GM19452 (cell line): Measurements from ENCODE around the gene CETP.
"Not testable (repeated sequence)": the region's sequence is repeated elsewhere in the genome, so short reads cannot be mapped to it uniquely, and the experiment has no call there.

Source experiments
- ATAC-seq: cut with Tn5 transposase; IDR thresholded peaks from one replicate; pipeline ENCODE4 v1.9.1; 2021; ENCODE audit not compliant: unreplicated experiment

The CETP gene

DNA sequence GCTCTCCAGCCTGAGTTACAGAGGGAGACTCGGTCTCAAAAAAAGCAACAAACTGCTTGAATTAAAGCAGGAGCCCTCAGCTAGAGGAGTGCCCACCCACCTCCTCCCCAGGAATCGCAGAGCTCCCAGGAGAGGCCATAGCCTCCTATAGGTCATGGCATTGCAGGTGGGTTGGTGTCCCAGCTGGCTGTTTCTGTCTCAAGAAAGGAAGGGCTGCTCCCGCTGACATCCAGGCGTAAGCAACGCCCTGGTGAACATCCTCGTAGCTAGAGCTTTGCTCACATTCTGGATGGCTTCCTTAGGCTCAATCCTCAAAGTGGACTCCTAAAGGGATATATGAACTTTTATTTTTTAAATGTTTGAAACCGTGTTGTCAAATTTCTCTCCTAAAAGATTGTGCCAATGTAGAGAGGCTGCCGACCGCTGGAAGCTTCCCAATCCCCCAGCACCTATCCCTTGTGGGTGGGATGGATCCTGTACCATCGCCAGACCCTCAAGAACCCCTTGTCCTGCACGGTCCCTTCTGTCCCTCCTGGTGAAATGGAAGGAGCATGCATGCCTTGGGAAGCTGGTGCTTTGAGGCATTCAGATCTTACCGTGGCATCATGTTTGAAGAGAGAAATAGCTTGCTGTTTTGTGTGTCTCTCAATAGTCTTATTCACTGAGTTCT, 33.5 kb downstream of the CETP start:
- ATAC-seq = no peak

DNA sequence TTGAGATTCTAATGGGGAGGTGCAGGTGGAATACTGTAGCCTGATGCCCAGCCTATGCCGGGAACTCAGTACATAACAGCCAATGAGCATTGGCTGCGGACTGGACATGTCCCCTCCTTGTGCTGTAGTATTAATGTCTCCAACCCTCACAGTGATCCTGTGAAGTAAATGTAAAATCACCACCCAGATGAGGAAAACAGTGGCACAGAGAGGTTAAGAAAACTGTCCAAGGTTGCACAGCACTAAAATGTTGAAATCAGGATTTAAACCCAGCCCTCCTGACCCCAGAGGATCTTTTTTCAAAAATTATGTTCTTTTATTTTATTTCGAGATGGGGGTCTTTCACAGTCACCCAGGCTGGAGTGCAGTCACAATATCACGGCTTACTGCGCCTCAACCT, 35.5 kb downstream of the CETP start:
- no peak for ATAC-seq

DNA sequence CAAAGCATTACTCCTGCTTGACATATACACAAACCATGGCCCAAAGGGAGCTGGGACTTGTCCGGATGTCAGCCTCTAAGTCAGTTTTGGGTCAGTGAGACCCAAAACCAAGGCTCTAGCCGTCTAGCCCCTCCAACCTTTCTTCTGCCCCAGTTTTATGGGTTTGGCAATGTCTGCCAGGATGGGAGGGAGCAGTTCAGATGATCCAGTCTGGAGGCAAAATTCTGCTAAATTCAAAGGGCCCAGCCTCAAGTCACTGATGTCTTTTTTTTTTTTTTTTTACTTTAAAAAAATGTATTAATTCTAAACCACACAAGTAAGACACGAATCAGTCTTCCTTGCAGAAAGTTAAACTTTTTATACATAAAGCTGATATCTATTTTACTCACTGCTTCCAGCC, 36.2 kb downstream of the CETP start:
- no peak for ATAC-seq

DNA sequence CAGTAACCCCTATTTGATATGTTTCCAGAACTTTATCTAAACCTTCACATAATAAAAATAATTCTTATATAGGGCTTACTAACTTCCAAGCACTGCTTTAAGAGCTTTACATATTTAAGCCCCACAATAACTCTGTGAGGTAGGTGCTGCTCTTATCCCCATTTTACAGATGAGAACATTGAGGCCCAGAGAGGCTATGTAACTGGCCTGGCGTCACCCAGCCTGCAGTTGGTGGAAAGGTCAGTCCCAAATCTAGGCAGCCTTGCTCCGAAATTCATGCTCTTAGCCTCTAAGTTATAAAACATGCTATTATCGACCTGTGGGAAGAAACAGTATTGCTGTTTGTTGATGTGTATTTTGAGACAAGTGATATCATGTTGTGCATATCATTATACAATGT, 36.6 kb downstream of the CETP start:
- ATAC-seq = no peak

DNA sequence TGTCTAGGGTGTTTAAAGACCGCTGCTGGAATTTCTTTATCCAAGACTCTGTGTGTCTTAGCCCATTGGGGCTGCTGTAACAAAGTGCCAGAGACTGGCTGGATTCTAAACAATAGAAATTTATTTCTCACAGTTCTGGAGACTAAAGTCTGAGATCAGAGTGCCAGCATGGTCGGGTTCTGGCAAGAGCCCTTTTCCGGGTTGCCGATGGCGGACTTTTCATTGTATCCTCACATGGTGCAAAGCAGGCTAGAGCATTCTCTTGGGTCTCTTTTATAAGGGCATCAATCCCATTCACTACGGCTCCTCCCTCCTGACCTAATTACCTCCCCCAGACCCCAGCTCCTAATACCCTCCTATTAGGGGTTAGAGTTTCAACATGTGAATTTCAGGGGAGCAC, 37.1 kb downstream of the CETP start:
- ATAC-seq = no peak

DNA sequence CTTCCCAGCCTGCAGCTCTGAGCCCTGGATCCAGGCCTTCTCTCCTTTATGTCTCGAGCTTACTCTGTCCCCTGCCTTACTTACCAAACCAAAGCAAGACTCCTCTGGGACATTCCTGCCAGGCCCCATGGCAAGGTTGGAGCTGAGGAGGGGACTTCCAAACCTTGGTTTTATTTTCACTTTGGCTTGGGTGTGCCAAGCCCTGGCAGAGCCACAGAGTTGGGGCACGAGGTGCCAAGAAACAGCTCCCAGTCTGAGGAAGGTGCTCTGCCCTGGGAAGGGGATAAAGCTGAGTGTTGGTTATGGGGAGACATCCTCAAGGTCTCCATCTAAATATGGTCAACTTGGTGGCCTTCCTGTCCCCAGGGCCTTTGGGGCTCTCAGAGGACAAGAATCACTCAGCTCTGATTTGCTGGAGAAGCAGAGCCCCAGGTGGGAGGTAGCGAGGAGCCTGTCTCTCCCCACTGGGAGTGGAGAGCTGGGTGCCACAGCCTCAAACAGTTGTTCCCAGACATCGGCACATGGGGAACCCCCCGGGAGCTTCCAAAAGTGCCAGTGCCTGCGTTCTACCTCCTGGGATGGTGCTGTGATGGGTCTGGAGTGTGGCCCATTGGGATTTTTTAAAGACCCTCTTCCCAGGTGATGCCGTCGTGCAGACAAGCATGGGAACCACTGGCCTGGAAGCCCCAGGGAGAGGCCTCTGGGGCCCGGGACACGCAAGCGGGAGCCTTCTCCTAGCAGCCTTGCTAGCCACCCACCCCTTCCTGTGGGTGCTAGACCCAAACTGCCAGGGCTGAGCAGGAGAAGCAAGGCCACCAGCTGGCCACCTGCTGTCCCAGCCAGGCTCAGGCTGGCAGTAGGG, 37.9 kb downstream of the CETP start:
- no peak for ATAC-seq

DNA sequence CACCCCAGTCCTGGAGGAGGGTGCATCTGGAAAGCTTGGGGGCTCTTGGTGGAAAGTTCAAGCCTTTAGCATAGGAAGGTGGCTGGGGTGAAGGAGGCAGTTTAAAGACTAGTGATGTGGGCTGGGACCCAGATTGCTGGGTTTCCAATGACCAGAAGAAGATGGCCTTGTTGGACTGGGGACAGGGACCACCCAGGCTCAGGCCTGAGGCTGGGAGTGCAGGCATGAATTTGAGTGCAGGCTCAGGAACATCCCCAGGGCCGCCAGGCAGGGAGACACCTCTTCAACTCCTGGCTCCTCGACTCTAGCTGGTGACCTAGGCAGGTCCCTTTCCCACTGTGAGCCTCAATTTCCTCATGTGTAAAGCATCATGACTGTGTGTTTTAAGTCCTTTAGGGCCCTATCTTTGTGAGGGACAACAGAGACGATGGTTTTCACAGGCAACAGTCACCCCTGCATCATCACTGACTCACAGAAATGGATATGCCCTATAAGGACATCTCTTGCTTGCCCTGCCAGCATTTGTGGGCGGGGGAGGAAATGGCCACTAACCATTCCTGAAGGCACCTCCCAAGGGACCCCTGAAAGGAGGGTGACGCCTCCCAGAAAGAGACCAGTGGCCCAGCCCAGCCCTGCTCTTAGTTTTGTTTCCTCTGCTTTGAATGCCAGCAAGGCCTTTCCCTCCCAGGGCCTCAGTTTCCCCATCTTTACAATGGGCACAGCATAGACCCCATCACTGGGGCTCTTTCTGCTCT, 38.7 kb downstream of the CETP start:
- peak; percentile 58 for ATAC-seq

DNA sequence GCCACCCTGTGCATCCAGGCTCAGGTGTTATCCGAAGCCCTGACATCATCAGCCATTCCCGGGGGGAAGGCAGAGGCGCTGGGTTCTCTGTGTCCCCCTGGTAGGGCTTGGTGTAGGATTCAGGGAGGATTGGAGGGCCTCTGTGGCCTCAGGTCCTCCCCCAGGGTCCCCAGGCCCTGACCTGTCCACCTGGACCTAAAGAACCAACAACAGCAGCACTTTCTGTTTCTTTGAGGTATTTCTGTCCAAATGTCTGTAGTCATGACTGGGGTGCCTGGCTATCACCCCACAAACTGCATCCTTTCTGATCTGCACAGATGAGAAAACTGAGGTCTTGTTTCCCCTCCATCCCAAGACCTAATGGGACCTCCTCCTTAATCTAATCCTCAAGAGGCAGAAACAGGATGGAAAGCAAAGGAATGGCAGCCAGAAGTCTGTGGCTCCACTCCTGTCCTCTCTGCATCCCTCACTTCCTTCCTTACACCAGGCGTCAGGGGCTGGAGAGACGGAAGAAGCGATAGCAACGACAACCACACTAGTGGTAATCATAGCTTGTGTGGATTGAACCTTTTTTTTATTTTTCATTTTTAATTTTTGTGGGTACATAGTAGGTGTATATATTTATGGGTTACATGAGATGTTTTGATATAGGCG, 39.4 kb downstream of the CETP start:
- no peak for ATAC-seq

DNA sequence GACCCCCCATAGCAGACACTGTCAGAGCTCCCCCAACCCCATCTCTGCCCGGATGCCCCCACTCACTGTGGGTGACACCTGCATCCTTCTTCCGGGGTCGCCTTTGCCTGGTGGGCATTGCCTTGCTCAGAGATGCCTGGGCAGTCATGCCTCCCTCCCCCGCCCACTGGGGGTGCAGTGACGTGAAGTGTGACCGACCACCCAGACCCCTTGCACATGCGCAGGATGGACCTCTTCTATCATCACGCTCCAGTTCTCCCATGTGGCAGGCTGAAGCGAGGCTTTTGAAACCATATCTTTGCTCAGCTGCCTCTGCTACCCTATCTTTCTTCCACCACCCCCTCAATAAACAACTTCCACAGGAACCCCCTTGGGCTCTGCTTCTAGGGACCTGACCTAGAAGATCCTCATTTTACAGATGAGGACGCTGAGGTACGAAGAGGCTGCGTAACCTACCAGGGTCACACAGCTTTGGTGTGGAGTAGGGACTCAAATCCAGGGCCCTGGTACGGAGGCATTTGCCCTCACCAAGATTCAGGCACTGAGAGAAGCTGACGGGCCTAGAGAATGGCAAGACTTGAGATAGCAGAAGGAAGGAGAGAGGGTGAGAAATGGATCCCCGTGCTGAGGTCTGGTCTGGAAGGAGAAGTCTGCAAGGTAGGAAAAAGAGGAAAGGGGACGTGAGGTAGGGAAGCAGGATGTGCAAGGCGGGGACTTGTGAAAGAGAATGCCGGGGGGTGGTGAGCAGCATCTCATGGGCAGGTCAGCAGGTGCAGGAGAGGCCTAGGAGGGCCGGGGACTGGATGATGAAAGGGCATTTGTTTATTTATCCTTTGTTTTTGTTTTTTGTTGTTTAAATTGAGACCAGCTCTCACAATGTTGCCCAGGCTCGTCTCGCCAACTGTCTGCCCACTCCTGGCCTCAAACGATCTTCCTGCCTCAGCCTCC, 42.0 kb downstream of the CETP start:
- ATAC-seq = no peak

DNA sequence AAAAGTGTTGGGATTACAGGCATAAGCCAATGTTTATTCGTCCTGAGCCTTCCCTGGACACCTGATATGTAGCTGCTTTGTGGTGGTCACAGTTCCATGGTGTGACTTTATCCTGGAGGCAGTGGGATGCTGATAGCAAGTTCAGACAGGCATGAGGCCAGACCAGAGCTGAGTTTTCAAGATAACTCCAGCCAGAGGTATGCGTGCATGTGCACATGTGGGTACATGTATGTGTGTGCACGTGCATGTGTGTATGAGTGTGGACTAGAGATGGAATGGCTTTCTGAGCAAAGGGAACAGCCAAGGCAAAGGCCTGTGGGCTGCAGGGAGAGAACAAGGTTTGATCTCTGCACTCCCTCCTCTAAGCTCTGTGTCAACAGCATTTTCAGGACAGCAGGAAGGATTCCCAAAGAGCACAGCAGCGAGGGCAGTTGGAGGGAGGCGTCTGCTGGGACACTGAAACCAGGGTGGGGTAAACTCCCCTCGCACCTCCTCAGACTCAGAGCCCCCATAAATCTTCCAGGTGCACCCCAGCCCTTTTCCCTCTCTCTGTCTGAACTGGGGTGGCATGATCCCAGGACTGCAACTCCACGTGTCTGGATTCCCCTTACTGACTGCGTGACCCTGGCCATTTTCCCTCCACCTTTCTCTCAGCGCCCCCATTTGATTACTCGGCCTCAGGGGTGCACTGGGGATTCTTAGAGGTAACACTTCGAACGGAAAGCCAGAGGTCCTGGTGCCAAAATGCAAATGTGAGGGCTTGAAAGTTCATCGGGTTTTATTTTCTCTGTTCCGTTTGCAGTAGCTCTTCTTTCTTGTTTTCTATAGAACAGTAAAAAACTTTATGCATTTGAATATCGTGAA, 42.9 kb downstream of the CETP start:
- no peak for ATAC-seq

DNA sequence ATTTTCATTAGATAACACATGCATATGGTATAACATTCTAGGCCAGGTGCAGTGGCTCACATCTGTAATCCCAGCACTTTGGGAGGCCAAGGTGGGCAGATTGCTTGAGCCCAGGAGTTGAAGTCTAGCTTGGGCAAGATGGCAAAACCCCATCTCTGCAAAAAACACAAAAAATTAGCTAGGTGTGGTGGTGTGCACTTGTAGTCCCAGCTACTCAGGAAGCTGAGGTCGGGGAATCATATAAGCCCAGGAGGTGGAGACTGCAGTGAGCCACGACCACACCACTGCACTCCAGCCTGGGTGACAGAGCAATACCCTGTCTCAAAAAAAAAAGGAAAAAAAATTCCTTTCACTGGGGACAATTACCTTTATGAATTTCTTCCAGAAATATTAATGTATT, 43.8 kb downstream of the CETP start:
- not testable (repeated sequence) for ATAC-seq

DNA sequence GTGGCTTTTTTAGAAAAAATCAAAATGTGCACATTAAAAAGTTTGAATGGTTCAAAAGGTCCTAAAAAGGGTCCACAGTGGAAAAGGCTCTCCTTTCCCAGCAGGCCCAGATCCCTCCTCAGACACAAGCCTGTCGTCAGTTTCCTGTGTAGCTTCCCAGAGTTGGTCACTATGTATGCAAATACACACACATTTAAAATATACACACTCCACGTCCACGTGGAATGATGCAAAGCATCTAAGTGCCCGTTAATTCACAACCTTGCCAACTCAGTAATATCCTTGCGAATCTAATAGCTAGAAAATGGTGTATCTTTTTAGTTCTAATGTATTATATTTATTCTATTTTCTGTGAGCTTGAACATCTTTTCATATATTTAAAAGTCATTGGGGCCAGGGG, 45.3 kb downstream of the CETP start:
- no peak for ATAC-seq

DNA sequence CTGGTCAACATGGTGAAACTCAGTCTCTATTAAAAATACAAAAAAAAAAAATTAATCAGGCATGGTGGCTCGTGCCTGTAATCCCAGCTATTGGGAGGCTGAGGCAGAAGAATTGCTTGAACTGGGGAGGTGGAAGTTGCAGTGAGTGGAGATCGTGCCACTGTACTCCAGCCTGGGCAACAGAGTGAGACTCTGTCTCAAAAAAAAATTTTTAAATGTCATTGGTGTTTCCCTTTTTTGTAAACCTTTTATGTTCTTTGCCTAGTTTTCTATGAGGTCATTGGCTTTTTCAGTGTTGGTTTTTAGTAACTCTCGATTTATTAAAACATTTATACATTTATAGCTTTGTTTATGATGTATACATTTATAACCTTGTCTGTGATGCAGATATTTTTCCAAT, 45.8 kb downstream of the CETP start:
- no peak for ATAC-seq

DNA sequence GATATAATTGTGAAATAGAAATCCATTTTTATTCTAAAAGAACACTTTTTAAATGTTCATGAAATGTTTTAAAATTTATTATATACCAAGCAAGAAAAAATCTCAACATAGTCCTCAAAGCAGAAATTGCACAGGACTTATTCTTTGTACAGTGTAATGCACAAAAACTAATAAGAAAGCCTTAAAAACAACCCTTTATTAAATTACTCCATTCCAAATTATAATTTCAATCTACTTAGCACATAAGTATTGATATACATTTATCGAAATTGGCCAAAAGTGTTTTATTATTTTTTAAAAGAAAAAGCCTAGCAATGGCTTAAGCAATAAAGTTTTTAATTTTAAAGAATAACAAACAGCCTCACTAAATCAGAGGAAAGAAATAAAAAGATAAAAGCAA, 46.7 kb downstream of the CETP start:
- ATAC-seq = no peak

DNA sequence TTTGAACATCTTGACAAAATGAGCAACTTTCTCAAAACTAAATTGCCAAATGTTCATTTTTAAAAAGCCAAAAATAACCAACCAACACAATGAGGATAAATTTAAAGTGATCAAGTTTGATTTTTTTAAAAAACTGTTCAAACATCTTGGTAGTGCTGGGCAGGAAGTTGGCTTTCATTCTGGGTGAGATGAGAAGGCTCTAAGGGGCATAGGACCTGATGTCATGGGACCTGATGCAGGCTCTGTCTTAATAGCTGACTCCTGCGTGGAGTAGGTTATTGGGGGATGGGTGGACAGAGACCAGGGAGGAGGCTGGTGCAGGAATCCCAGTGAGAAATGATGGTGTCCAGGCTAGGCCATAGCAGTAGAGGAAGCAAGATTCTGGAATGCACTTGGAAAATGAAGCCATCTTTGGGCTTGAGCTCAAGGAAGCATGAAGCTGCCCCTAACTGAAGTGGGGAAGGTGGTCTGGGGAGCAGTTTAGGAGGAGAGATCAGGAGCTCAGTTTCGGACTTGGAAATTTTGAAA, 48.0 kb downstream of the CETP start:
- no peak for ATAC-seq

DNA sequence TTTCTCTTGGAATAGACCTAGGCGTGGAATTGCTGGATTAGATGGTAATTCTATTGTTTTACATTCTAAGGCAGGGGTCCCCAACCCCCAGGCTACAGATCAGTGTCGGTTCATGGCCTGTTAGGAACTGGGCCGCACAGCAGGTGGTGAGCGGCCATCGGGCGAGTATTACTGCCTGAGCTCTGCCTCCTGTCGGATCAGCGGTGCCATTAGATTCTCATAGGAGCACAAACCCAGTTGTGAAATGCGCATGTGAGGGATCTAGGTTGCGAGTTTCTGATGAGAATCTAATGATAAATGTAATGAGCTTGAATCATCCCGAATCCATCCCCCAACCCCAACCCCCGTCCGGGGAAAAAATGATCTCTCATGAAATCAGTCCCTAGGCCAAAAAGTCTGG, 50.6 kb downstream of the CETP start:
- ATAC-seq = no peak

DNA sequence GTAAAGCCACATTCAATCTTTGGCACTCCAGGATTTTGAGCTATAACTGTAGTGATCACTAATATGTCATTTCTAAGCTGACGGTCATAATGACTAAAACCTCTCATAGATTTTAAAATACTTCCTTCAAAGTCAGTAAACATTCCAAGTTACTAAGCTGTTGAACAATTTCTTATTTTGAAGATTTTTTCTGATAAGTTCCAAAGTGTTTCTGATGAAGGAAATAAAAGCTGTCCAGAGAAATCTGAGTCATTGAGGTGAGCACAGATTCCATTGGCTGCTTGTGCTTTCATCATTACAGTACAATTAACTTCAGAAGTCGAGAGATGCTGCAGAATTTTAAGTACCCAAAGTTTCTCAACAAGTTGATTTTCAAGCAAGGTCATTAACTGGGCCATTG, 51.5 kb downstream of the CETP start:
- ATAC-seq = no peak

DNA sequence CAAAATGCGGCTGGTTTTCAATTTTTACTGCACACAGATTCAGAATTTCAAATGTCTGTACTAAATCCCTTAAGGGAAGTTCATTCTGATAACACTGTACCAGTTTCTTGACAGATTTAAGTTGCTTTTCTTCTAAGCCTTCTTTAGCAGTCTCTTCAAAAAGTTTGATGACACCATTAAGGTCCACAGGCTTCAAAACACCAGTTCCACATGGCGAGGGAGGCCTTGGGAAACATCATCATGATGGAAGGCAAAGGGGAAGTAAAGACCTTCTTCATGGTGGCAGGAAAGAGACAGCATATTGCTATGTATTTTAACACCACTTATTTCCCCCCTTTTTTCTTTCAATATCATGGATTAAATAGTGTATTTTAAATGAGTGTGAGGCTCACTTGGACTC, 52.2 kb downstream of the CETP start:
- ATAC-seq = no peak

DNA sequence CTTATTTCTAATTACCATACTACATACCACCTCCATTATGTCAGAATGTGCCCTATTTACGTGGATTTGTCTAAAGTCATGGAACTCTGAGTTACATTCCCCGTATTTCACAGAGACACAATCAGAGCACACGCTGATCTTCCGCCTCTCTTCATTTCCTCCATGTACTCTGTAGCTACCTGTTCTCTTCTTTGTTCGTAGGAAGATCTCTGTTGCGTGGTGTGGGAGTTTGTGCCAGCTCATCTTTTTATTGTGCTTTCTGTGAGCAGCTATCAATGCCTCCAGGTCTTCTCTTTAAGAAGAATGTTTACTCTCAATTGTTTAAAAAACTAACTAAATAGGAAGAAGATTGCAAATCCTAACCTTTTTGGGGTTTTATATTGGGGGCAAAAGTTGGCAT, 54.6 kb downstream of the CETP start:
- ATAC-seq = no peak
